OCI-LY1 (cell line): ENCODE data around the gene GRXCR2.
"Not testable (repeated sequence)": the region's sequence is repeated elsewhere in the genome, so short reads cannot be mapped to it uniquely, and the experiment has no call there.

Source experiments
- H2AFZ ChIP-seq: fragments of 200-600 bp; sonication (generic), shearing (Covaris generic); 2 replicates; pipeline ENCODE4 v1.6.0; 2014; ENCODE audit warnings: antibody characterized with exemption, mild to moderate bottlenecking, low read length
- H3F3A ChIP-seq: fragments of 200-600 bp; sonication (generic), shearing (Covaris generic); 2 replicates; pipeline ENCODE4 v1.6.0; 2014; ENCODE audit warnings: mild to moderate bottlenecking, antibody characterized with exemption, low read length, moderate library complexity; ENCODE audit not compliant: insufficient read depth
- H3K27ac ChIP-seq: fragments of 200-600 bp; sonication (generic); 2 replicates; pipeline ENCODE4 v1.5.1; 2014; ENCODE audit warnings: low read length, mixed run types, mild to moderate bottlenecking, low read depth; ENCODE audit not compliant: poor library complexity, severe bottlenecking
- H3K27me3 ChIP-seq: fragments of 200-600 bp; sonication (generic); 2 replicates; pipeline ENCODE4 v1.6.0; 2014; ENCODE audit warnings: antibody characterized with exemption, mild to moderate bottlenecking, low read length, moderate library complexity; ENCODE audit not compliant: insufficient read depth
- H3K36me3 ChIP-seq: fragments of 200-600 bp; sonication (generic); 2 replicates; pipeline ENCODE4 v1.6.1; 2014; ENCODE audit warnings: mild to moderate bottlenecking, antibody characterized with exemption, low read length, moderate library complexity, mixed read lengths; ENCODE audit not compliant: insufficient read depth
- H3K4me1 ChIP-seq: fragments of 200-600 bp; sonication (generic); 2 replicates; pipeline ENCODE4 v1.5.1; 2014; ENCODE audit warnings: mild to moderate bottlenecking, low read length, moderate library complexity; ENCODE audit not compliant: insufficient read depth, severe bottlenecking
- H3K4me2 ChIP-seq: fragments of 200-600 bp; sonication (generic), shearing (Covaris generic); 2 replicates; pipeline ENCODE4 v1.6.1; 2014; ENCODE audit warnings: low read length
- H3K4me3 ChIP-seq: fragments of 200-600 bp; sonication (generic); 2 replicates; pipeline ENCODE4 v1.5.1; 2014; ENCODE audit warnings: low read length, low read depth, mild to moderate bottlenecking, mixed read lengths; ENCODE audit not compliant: poor library complexity, severe bottlenecking
- H3K79me2 ChIP-seq: fragments of 200-600 bp; shearing (Covaris generic); 2 replicates; pipeline ENCODE4 v1.6.1; 2016; ENCODE audit warnings: mixed run types, low read length, mixed read lengths; ENCODE audit not compliant: insufficient read depth
- H3K9ac ChIP-seq: fragments of 200-600 bp; sonication (generic), shearing (Covaris generic); 2 replicates; pipeline ENCODE4 v1.6.1; 2014; ENCODE audit warnings: mild to moderate bottlenecking, low read length, mixed read lengths
- H3K9me2 ChIP-seq: fragments of 200-600 bp; sonication (generic), shearing (Covaris generic); 2 replicates; pipeline ENCODE4 v1.6.1; 2014; ENCODE audit warnings: low read depth, mild to moderate bottlenecking, low read length, mixed read lengths
- H3K9me3 ChIP-seq: fragments of 200-600 bp; shearing (Covaris generic); 2 replicates; pipeline ENCODE4 v1.6.1; 2014; ENCODE audit warnings: low read length, mixed read lengths
- H4K20me1 ChIP-seq: fragments of 200-600 bp; sonication (generic), shearing (Covaris generic); 2 replicates; pipeline ENCODE4 v1.6.0; 2016; ENCODE audit warnings: mild to moderate bottlenecking, low read length; ENCODE audit not compliant: insufficient read depth
- CTCF ChIP-seq: fragments of 200-600 bp; sonication (generic), shearing (Covaris generic); IDR thresholded peaks from 2 replicates; pipeline ENCODE4 v1.5.1; 2017; ENCODE audit warnings: mild to moderate bottlenecking, antibody characterized with exemption, low read length, moderate library complexity, mixed read lengths
- EZH2 ChIP-seq: fragments of 200-600 bp; sonication (generic), shearing (Covaris generic); IDR thresholded peaks from 2 replicates; pipeline ENCODE4 v1.8.0; 2017; ENCODE audit warnings: borderline replicate concordance, mixed run types, mild to moderate bottlenecking, antibody characterized with exemption, low read length, moderate library complexity, mixed read lengths

GRXCR2 gene

GRCh38 chr5:145903113-145903512, 30.3 kb upstream of the GRXCR2 start:
- TF ChIP-seq EZH2 (no peak), CTCF (peak; percentile 14; the same call in 1 of the 2 replicates)
- Histone ChIP-seq H3K27me3 (no peaks in the 10 kb centered on the region), H3K36me3 (no peaks in the 10 kb centered on the region), H3K4me2 (no peak overlapping the region), H3K9me3 (no peaks in the 10 kb centered on the region), H3K27ac (no peak overlapping the region), H3F3A (no peaks in the 10 kb centered on the region), H3K4me3 (no peak overlapping the region), H4K20me1 (no peaks in the 10 kb centered on the region), H3K4me1 (no peaks in the 10 kb centered on the region), H3K9ac (no peak overlapping the region), H2AFZ (no peak overlapping the region), H3K79me2 (no peaks in the 10 kb centered on the region), H3K9me2 (no peaks in the 10 kb centered on the region)

GRCh38 chr5:145902421-145902820, 29.6 kb upstream of the GRXCR2 start:
- Histone ChIP-seq H3K9me3 (no peaks in the 10 kb centered on the region), H3K36me3 (no peaks in the 10 kb centered on the region), H3K4me1 (no peaks in the 10 kb centered on the region), H3F3A (no peaks in the 10 kb centered on the region), H3K4me3 (no peak overlapping the region), H3K9me2 (no peaks in the 10 kb centered on the region), H3K27me3 (no peaks in the 10 kb centered on the region), H3K4me2 (no peak overlapping the region), H4K20me1 (no peaks in the 10 kb centered on the region), H3K27ac (no peak overlapping the region), H2AFZ (no peak overlapping the region), H3K9ac (no peak overlapping the region), H3K79me2 (no peaks in the 10 kb centered on the region)
- no peak for TF ChIP-seq CTCF
- no peak for TF ChIP-seq EZH2

DNA sequence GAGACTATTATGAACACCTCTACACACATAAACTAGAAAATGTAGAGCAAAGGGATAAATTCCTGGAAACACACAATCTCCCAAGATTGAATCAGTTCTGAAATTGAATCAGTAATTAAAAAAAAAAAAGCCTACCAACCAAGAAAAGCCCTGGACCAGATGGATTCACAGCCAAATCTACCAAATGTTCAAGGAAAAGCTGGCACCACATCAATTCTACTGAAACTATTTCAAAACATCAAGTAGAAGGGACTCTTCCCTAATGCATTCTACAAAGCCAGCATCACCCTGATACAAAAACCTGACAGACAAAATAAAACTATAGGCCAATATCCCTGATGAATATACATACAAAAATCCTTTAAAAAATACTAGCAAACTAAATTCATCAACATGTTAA, 25.4 kb upstream of the GRXCR2 start:
- H3K27me3 ChIP-seq = no peaks in the 10 kb centered on the region
- no peak for TF ChIP-seq CTCF
- TF ChIP-seq EZH2 = no peak
- no peaks in the 10 kb centered on the region for H3K4me1 ChIP-seq
- no peaks in the 10 kb centered on the region for H3F3A ChIP-seq
- H3K9ac ChIP-seq = no peak overlapping the region
- no peaks in the 10 kb centered on the region for H3K36me3 ChIP-seq
- H2AFZ ChIP-seq = no peak overlapping the region
- H4K20me1 ChIP-seq = no peaks in the 10 kb centered on the region
- H3K9me2 ChIP-seq = no peaks in the 10 kb centered on the region
- no peak overlapping the region for H3K4me3 ChIP-seq
- H3K27ac ChIP-seq = no peak overlapping the region
- no peaks in the 10 kb centered on the region for H3K9me3 ChIP-seq
- no peak overlapping the region for H3K4me2 ChIP-seq
- H3K79me2 ChIP-seq = no peaks in the 10 kb centered on the region

DNA sequence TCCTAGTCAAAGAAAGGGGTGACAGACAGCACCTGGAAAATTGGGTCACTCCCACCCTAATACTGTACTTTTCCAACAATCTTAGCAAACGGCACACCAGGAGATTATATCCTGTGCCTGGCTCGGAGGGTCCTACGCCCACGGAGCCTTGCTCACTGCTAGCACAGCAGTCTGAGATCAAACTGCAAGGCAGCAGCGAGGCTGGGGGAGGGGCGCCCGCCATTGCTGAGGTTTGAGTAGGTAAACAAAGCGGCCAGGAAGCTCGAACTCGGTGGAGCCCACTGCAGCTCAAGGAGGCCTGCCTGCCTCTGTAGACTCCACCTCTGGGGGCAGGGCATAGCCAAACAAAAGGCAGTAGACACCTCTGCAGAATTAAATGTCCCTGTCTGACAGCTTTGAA, 18.6 kb upstream of the GRXCR2 start:
- not testable (repeated sequence) for H3K79me2 ChIP-seq, H3K36me3 ChIP-seq, H3K4me2 ChIP-seq, H3K4me1 ChIP-seq, H3K27me3 ChIP-seq, H2AFZ ChIP-seq, H3K9ac ChIP-seq, H4K20me1 ChIP-seq, H3K9me3 ChIP-seq, H3K27ac ChIP-seq, H3F3A ChIP-seq, H3K9me2 ChIP-seq, H3K4me3 ChIP-seq
